CD4-positive, alpha-beta T cell treated with Interleukin-15 for 4 hours (primary cell): ENCODE data around the gene HELT.

Experiments used
- DNase-seq: peaks from one replicate; pipeline ENCODE4 v3.0.0-alpha.2; 2020; ENCODE audit warnings: low spot score

The HELT gene

GRCh38 chr4:185003596-185004351, 14.5 kb upstream of the HELT start:
- DNase-seq, result no peak

- no peak for DNase-seq
These were observed 13.6 kb upstream of the HELT start for GRCh38 chr4:185004562-185005218.

GRCh38 chr4:185005219-185005819, 13.0 kb upstream of the HELT start:
- peak; percentile 74 for DNase-seq

GRCh38 chr4:185011408-185011807, 6.9 kb upstream of the HELT start:
- DNase-seq, result peak; percentile 5

GRCh38 chr4:185013417-185014125, 4.7 kb upstream of the HELT start:
- DNase-seq, result no peak

GRCh38 chr4:185015108-185015507, 3.2 kb upstream of the HELT start:
- no peak for DNase-seq

GRCh38 chr4:185016101-185016940, 2.0 kb upstream of the HELT start:
- DNase-seq, result no peak

GRCh38 chr4:185016946-185017758, 1.1 kb upstream of the HELT start:
- DNase-seq, result no peak

- DNase-seq, result no peak
These were observed 655 bp downstream of the HELT start for GRCh38 chr4:185018834-185019455.

- DNase-seq, result no peak
These were observed 1.4 kb downstream of the HELT start for GRCh38 chr4:185019456-185020292.

- no peak for DNase-seq
These were observed 2.1 kb downstream of the HELT start for GRCh38 chr4:185020293-185020808.

GRCh38 chr4:185020863-185021761, 2.8 kb downstream of the HELT start:
- DNase-seq, result no peak

- DNase-seq, result no peak
These were observed 5.2 kb downstream of the HELT start for GRCh38 chr4:185023471-185023870.

GRCh38 chr4:185028625-185029024, 10.3 kb downstream of the HELT start:
- no peak for DNase-seq

GRCh38 chr4:185031611-185032010, 13.3 kb downstream of the HELT start:
- DNase-seq, result no peak

GRCh38 chr4:185033072-185033471, 14.8 kb downstream of the HELT start:
- no peak for DNase-seq

GRCh38 chr4:185033950-185034349, 15.7 kb downstream of the HELT start:
- DNase-seq, result no peak

- no peak for DNase-seq
These were observed 17.0 kb downstream of the HELT start for GRCh38 chr4:185035284-185035683.
